Type B pancreatic cell (in vitro differentiated cells): ENCODE measurements around the gene MINDY4B. TPM values are rescaled to one million over a fixed set of nuclear protein-coding genes. Genes with fewer than 3 reads are reported as not detected.

Experiments used
- DNase-seq: peaks from one replicate; pipeline ENCODE4 v3.0.0; 2021; ENCODE audit warnings: mixed read lengths; ENCODE audit not compliant: unreplicated experiment; ENCODE audit errors: extremely low spot score
- H3K27ac Mint-ChIP-seq: 2 replicates; pipeline ENCODE4 v1.8.0; 2021; ENCODE audit warnings: mild to moderate bottlenecking, mixed read lengths
- H3K27me3 Mint-ChIP-seq: 2 replicates; pipeline ENCODE4 v1.8.0; 2021; ENCODE audit warnings: mixed read lengths
- H3K36me3 Mint-ChIP-seq: 2 replicates; pipeline ENCODE4 v1.8.0; 2021; ENCODE audit warnings: mixed read lengths
- H3K4me1 Mint-ChIP-seq: one replicate; pipeline ENCODE4 v1.8.0; 2021; ENCODE audit warnings: mixed read lengths; ENCODE audit not compliant: unreplicated experiment
- H3K4me3 Mint-ChIP-seq: 2 replicates; pipeline ENCODE4 v1.8.0; 2021; ENCODE audit warnings: mild to moderate bottlenecking, mixed read lengths
- H3K9me3 Mint-ChIP-seq: 2 replicates; pipeline ENCODE4 v1.8.0; 2021; ENCODE audit warnings: mixed read lengths
- total RNA-seq: library from RNA; stranded (reverse); gene quantifications from 2 replicates; pipeline ENCODE4 v1.2.1, GENCODE V29; 2021; ENCODE audit warnings: low replicate concordance
- TF ChIP-seq, protein P1 (sequence below): fragments of 200-600 bp; sonication (generic); conservative IDR thresholded peaks from 2 replicates; pipeline ENCODE4 v1.5.0; 2021; ENCODE audit warnings: antibody characterized with exemption, mild to moderate bottlenecking

MINDY4B gene
- total RNA-seq, 1 donor from 2014 or later, result not detected

DNA sequence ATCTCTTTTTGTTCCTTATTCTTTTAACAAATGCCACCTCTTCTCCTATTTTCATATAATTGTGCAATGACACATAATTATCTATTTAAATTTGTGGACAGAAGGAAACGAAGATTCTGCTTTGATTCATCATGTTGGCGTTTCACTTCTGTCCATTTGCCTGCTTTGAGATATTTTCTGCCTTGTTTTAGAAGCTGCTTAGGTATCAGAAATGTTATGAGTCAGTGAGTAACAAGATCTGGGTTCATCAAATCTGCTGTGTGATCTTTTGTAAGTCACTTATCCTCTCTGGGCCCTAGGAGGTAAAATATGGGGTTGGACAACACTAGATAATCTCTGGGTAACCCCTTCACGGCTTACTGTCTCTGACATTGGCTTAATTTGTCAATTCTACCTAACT lies 7.3 kb upstream of the MINDY4B start:
- no peaks in the 10 kb centered on the region for H3K4me1 Mint-ChIP-seq
- no peaks in the 10 kb centered on the region for H3K9me3 Mint-ChIP-seq
- TF ChIP-seq, protein P1, sequence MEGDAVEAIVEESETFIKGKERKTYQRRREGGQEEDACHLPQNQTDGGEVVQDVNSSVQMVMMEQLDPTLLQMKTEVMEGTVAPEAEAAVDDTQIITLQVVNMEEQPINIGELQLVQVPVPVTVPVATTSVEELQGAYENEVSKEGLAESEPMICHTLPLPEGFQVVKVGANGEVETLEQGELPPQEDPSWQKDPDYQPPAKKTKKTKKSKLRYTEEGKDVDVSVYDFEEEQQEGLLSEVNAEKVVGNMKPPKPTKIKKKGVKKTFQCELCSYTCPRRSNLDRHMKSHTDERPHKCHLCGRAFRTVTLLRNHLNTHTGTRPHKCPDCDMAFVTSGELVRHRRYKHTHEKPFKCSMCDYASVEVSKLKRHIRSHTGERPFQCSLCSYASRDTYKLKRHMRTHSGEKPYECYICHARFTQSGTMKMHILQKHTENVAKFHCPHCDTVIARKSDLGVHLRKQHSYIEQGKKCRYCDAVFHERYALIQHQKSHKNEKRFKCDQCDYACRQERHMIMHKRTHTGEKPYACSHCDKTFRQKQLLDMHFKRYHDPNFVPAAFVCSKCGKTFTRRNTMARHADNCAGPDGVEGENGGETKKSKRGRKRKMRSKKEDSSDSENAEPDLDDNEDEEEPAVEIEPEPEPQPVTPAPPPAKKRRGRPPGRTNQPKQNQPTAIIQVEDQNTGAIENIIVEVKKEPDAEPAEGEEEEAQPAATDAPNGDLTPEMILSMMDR, result no peak
- peaks cover 24% of the 10 kb centered on the region for H3K27me3 Mint-ChIP-seq
- no peak overlapping the region for H3K27ac Mint-ChIP-seq
- no peak overlapping the region for H3K4me3 Mint-ChIP-seq
- H3K36me3 Mint-ChIP-seq, result no peaks in the 10 kb centered on the region
- no peak for DNase-seq

DNA sequence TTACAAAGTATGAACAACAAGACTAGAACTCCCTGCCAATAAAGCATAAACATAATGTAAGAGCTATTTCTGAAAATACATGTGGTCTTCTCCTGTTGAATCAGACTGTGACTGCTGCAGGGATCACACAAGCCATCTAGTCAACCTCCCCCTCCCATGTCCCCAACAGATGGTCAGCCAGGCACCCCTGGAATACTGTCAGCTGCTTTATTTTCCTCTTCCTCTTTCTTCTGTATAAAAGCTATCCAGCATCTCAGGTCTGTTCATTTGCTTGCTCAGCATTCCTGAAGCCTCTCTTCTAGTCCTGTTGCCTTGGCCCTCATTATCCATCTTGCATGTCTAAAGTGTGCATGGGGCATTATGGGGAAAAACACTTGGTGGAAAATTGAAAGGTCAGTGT lies 6.5 kb upstream of the MINDY4B start:
- TF ChIP-seq, protein P1, result no peak
- H3K4me3 Mint-ChIP-seq, result no peak overlapping the region
- H3K36me3 Mint-ChIP-seq, result no peaks in the 10 kb centered on the region
- no peaks in the 10 kb centered on the region for H3K9me3 Mint-ChIP-seq
- no peak for DNase-seq
- no peaks in the 10 kb centered on the region for H3K4me1 Mint-ChIP-seq
- H3K27ac Mint-ChIP-seq, result no peak overlapping the region
- H3K27me3 Mint-ChIP-seq, result peaks cover 27% of the 10 kb centered on the region

DNA sequence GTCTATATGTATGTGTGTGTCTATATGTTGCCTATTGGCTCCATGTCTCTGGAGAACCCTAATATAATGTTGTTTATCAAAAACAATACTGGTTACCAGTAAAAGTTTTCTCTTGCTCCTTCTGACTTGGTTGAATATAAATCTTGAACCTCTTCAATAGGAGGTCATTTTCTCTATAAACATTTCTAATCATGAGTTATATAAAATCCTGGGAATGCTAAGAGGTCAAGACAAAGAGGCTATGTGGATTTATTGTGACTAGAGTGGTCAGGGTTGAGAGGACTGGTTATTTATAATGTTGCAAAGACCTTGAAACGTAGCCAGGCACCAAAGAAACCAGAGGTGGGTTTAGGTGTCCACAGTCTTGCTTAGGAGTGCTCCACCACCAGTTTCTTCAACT lies 1.2 kb upstream of the MINDY4B start:
- Mint-ChIP-seq H3K36me3 (no peaks in the 10 kb centered on the region), H3K9me3 (no peaks in the 10 kb centered on the region), H3K4me1 (no peaks in the 10 kb centered on the region), H3K4me3 (no peak overlapping the region), H3K27me3 (peaks cover 33% of the 10 kb centered on the region), H3K27ac (no peak overlapping the region)
- no peak for DNase-seq
- TF ChIP-seq, protein P1, result no peak

- TF ChIP-seq, protein P1, result no peak
- no peak for DNase-seq
- no peak overlapping the region for H3K4me3 Mint-ChIP-seq
- no peak overlapping the region for H3K27ac Mint-ChIP-seq
- H3K36me3 Mint-ChIP-seq, result no peaks in the 10 kb centered on the region
- no peaks in the 10 kb centered on the region for H3K4me1 Mint-ChIP-seq
- H3K9me3 Mint-ChIP-seq, result no peaks in the 10 kb centered on the region
- H3K27me3 Mint-ChIP-seq, result peaks cover 27% of the 10 kb centered on the region
Measured at GRCh38 chr3:150905746-150906145, 507 bp upstream of the MINDY4B start.

GRCh38 chr3:150902988-150903387 lies 2.3 kb downstream of the MINDY4B start:
- Mint-ChIP-seq H3K27ac (no peak overlapping the region), H3K4me3 (no peak overlapping the region), H3K27me3 (peaks cover 19% of the 10 kb centered on the region), H3K36me3 (no peaks in the 10 kb centered on the region), H3K4me1 (no peaks in the 10 kb centered on the region), H3K9me3 (no peaks in the 10 kb centered on the region)
- DNase-seq, result no peak
- TF ChIP-seq, protein P1, result no peak

DNA sequence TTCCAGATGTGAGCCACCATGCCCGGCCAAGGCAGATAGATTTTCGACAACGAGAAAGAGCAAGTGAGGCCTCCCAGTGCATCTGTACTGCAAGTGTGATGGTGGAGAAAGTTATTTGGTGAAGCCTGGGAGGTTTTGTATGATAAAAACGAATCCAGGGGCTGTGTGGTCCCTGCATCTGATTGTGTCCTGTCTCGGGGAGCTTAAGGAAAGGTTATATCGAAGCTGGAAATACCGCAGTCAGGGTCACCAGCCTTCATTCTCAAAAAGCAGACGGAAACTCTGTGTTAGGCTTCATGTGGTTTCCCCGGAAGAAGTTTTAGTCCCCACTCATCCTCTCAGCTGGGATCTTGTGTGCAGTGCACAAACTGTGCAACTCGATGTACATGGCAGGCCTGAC lies 3.4 kb downstream of the MINDY4B start:
- TF ChIP-seq, protein P1, result no peak
- Mint-ChIP-seq H3K4me3 (no peak overlapping the region), H3K27me3 (peaks cover 14% of the 10 kb centered on the region), H3K4me1 (no peaks in the 10 kb centered on the region), H3K36me3 (no peaks in the 10 kb centered on the region), H3K9me3 (no peaks in the 10 kb centered on the region), H3K27ac (no peak overlapping the region)
- DNase-seq, result no peak
